ENCODE data around the gene S100B. TPM values are rescaled to one million over a fixed set of nuclear protein-coding genes. Genes with fewer than 3 reads are reported as not detected.
"Not testable (repeated sequence)": the region's sequence is repeated elsewhere in the genome, so short reads cannot be mapped to it uniquely, and the experiment has no call there.

Gene S100B
- total and polyA plus RNA-seq, 12 donors = 0.48 to 39.3 (median 8.3) TPM

- TF ChIP-seq, protein P1, sequence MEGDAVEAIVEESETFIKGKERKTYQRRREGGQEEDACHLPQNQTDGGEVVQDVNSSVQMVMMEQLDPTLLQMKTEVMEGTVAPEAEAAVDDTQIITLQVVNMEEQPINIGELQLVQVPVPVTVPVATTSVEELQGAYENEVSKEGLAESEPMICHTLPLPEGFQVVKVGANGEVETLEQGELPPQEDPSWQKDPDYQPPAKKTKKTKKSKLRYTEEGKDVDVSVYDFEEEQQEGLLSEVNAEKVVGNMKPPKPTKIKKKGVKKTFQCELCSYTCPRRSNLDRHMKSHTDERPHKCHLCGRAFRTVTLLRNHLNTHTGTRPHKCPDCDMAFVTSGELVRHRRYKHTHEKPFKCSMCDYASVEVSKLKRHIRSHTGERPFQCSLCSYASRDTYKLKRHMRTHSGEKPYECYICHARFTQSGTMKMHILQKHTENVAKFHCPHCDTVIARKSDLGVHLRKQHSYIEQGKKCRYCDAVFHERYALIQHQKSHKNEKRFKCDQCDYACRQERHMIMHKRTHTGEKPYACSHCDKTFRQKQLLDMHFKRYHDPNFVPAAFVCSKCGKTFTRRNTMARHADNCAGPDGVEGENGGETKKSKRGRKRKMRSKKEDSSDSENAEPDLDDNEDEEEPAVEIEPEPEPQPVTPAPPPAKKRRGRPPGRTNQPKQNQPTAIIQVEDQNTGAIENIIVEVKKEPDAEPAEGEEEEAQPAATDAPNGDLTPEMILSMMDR (IDR thresholded peaks at IDR 0.05) = no peak
- no peak for TF ChIP-seq POLR2A (IDR thresholded peaks at IDR 0.05)
- H3K36me3 ChIP-seq (replicated peaks in 1 of 2) = no peaks in the 10 kb centered on the region
- 75 to 91% (median 81%) methylated on average over 8 of the region's 8 CpGs for WGBS, 4 donors
- DNase-seq = no peak
- H3K27ac ChIP-seq = no peak overlapping the region
- intact Hi-C loops (cut with DNase I) = no loop called here
- H3K4me1 ChIP-seq (replicated peaks in 1 of 2) = peaks cover 0 to 9% of the 10 kb centered on the region in 2 donors
- no peaks in the 10 kb centered on the region for H3K27me3 ChIP-seq
- H3K9me3 ChIP-seq (replicated peaks in 1 of 3) = peaks cover 0 to 13% (median 0%) of the 10 kb centered on the region in 3 donors
- no peak overlapping the region for H3K4me3 ChIP-seq
Measured at GRCh38 chr21:46594276-46594675, 10.6 kb downstream of the S100B start.

DNA sequence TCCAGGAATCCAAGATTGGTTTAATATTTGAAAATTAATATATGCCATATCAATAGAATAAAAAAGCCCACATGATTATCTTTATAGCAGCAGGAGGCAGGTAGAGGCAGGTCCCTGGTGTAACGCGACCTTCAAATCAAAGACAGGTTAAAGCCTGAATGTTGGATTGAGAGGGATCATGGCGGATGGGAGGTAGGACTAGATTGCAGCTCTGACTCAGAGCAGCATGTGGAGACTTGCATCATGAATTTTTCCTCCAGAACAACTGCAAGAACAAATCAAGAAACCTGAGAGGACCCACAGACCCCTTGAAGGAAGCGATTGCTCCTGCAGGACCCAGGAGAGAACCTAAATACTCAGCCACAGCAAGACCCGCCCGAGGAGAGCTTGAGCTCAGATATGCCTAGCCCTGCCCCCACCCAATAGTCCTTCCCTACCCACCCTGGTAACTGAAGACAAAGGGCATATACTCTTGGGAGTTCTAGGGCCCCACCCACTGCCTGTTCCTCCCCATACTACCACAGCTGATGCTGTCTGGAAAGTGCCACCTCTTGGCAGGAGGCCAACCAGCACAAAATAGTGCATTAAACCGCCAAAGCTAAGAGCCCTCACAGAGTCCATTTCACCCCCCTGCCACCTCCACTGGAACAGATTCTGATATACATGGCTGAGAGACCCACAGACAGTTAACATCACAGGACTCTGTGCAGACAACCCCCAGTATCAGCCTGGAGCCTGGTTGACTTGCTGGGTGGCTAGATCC is 19.5 kb downstream of the S100B start:
- H3K4me3 ChIP-seq = no peak overlapping the region
- H3K9me3 ChIP-seq (replicated peaks in 1 of 3) = no peaks in the 10 kb centered on the region
- no peaks in the 10 kb centered on the region for H3K27me3 ChIP-seq
- TF ChIP-seq POLR2A (IDR thresholded peaks at IDR 0.05) = no peak
- TF ChIP-seq, protein P1 (IDR thresholded peaks at IDR 0.05) = no peak
- no peaks in the 10 kb centered on the region for H3K36me3 ChIP-seq (replicated peaks in 1 of 2)
- H3K27ac ChIP-seq = no peak overlapping the region
- H3K4me1 ChIP-seq (replicated peaks in 1 of 2) = no peaks in the 10 kb centered on the region
- DNase-seq = no peak
- intact Hi-C loops (cut with DNase I) = no loop called here
- 78 to 88% (median 83%) methylated on average over 3 to 7 of the region's 7 CpGs for WGBS, 4 donors

GRCh38 chr21:46581780-46582307 is 23.0 kb downstream of the S100B start:
- peaks cover 0 to 7% (median 0%) of the 10 kb centered on the region in 3 donors for H3K9me3 ChIP-seq (replicated peaks in 1 of 3)
- H3K4me3 ChIP-seq = no peak overlapping the region
- H3K36me3 ChIP-seq (replicated peaks in 1 of 2) = no peaks in the 10 kb centered on the region
- intact Hi-C loops (cut with DNase I) = no loop called here
- no peak overlapping the region for H3K27ac ChIP-seq
- TF ChIP-seq, protein P1 (IDR thresholded peaks at IDR 0.05) = no peak
- no peak for TF ChIP-seq POLR2A (IDR thresholded peaks at IDR 0.05)
- 90 to 98% (median 95%) methylated on average over 2 to 5 of the region's 5 CpGs for WGBS, 4 donors
- no peaks in the 10 kb centered on the region for H3K27me3 ChIP-seq
- H3K4me1 ChIP-seq (replicated peaks in 1 of 2) = no peaks in the 10 kb centered on the region
- no peak for DNase-seq

DNA sequence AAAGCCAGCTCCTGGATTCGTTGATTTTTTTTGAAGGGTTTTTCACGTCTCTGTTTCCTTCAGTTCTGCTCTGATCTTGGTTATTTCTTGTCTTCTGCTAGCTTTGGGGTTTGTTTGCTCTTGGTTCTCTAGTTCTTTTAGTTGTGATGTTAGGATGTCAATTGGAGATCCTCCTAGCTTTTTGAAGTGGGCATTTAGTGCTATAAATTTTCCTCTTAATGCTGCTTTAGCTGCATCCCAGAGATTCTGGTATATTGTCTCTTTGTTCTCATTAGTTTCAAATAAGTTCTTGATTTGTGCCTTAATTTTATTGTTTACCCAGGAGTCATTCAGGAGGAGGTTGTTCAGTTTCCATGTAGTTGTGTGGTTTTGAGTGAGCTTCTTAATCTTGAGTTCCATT is 25.5 kb downstream of the S100B start:
- H3K9me3 ChIP-seq (replicated peaks in 1 of 3); H3K4me3 ChIP-seq; H3K36me3 ChIP-seq (replicated peaks in 1 of 2); H3K4me1 ChIP-seq (replicated peaks in 1 of 2); H3K27ac ChIP-seq; DNase-seq; intact Hi-C loops (cut with DNase I); H3K27me3 ChIP-seq: not testable (repeated sequence)
- 93 to 100% (median 95%) methylated on average over 2 of the region's 2 CpGs for WGBS, 4 donors

GRCh38 chr21:46577786-46578185 is 27.1 kb downstream of the S100B start:
- H3K36me3 ChIP-seq (replicated peaks in 1 of 2); H3K4me1 ChIP-seq (replicated peaks in 1 of 2); H3K27ac ChIP-seq; H3K4me3 ChIP-seq; DNase-seq; H3K27me3 ChIP-seq; H3K9me3 ChIP-seq (replicated peaks in 1 of 3); intact Hi-C loops (cut with DNase I): not testable (repeated sequence)
- whole genome bisulfite sequencing, 4 donors = 93 to 97% (median 94%) methylated on average over 5 of the region's 5 CpGs
